Measurements from ENCODE around the gene KIRREL3.

DNA sequence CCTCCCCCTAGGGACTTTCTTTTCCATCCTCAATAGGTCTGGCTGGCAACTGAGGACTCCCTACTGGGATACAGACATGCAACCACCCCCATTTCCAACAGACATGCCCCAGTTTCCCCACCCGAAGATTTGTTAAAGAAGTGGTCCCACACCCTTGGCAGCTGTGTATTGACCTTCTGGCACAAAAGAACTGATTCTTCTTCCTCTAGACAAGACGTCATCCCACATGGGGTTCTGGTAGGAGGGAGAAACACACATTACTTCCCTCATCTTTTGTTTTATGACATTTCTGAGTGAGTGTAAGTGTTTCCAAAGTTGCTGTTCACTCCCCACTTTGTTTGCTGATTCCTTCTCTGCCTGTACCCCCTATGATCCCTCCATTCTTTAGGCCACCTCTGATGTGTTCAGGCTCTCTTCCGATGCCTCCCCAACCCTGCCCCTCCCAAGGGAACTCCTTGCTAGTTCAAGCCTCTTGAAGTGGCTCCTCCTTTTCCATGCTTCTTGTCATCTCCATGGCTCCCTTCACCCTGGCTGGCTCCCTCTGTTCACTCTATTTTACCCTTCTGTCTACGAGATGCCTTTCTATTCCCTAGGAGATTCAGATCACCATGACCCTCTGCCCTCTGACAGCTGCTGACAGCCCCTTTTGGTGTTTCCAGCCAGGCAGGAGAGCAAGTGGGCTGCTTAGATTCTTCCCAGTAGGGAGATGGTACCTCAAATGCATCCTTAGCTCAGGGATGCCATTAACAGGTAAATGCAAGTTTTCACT lies 4.3 kb downstream of the KIRREL3 start:
- TF ChIP-seq POLR2A (IDR thresholded peaks at IDR 0.05): no peak
- TF ChIP-seq CTCF (IDR thresholded peaks at IDR 0.05): no peak

Measured in ovary (tissue), 3 donors.